ENCODE data around the gene MBOAT1. TPM values are rescaled to one million over a fixed set of nuclear protein-coding genes. Genes with fewer than 3 reads are reported as not detected.
"Not testable (repeated sequence)": the region's sequence is repeated elsewhere in the genome, so short reads cannot be mapped to it uniquely, and the experiment has no call there.

MBOAT1 gene, protein sequence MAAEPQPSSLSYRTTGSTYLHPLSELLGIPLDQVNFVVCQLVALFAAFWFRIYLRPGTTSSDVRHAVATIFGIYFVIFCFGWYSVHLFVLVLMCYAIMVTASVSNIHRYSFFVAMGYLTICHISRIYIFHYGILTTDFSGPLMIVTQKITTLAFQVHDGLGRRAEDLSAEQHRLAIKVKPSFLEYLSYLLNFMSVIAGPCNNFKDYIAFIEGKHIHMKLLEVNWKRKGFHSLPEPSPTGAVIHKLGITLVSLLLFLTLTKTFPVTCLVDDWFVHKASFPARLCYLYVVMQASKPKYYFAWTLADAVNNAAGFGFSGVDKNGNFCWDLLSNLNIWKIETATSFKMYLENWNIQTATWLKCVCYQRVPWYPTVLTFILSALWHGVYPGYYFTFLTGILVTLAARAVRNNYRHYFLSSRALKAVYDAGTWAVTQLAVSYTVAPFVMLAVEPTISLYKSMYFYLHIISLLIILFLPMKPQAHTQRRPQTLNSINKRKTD
- 2.4 TPM for total RNA-seq
- long read RNA-seq, partial matches to known transcripts = 0 of 1 reads
- long read RNA-seq, other reads (novel, unspliced or antisense) = 1 of 1 reads

DNA sequence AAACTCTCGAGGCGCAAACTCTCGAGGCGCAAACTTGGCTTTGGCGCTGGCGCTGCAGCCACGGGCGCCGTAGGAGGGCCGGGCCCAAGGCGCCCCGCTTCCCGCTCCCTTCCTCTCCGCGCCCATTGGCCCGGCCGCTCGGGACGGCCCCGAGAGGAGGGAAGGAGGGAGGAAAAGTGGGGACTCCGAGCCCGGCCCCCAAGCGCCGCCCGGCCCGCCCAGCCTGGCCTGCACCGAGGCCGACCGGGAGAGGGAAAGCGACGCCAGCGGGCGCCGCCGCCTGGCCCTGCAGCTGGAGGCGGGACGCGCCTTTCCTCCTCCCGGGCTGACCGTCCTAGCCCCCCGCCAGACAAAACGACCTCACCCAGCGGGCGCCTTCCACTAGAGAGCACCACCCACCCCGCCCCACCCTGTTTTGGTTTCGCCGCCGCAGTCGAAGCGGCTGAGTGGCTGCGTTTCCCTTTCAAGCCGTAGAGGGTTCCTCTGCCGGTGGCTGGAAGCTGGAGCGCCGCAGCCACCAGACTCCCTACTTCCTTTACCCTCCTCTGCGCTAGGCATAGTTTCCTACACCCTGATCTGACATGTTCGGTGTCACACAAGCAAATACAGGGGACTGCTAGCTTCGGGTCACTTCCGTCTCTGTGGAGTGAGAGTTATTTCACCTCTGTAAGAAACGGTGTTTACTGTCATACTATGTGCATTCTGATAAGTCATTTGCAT lies at the start of gene MBOAT1:
MBOAT1 (minus strand) TSS at position 78 of the 720 bp plus-strand sequence. CDS start 235 bp downstream, outside the sequence.
- peak; percentile 95 for DNase-seq (ENCODE audit: low spot score)
- intact Hi-C loops (cut with DNase I) = loop anchor here (5.0 kb wide), 3 partner anchors 85 to 320 kb away; partner anchors contain the start of genes CDKAL1 and E2F3

DNA sequence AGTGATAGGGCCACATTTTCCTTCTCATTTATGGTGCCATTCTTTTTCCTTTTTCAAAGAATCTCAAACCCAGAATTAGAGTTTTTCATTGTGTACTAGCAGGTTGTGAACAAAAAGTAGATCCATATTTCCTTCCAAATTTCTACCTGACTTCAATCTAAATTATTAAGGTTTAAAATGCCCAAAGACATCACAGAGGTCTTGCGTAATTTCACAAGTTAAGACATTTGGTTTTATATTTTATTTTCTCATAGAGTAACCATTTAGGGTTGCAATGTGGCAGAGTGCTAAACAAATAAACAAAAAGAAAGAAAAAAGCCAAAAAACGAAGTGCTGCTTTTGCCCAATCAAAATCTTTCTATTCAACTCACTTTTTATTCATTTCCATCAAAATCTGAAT lies 49.4 kb upstream of the MBOAT1 start:
- intact Hi-C loops (cut with DNase I) = no loop called here

DNA sequence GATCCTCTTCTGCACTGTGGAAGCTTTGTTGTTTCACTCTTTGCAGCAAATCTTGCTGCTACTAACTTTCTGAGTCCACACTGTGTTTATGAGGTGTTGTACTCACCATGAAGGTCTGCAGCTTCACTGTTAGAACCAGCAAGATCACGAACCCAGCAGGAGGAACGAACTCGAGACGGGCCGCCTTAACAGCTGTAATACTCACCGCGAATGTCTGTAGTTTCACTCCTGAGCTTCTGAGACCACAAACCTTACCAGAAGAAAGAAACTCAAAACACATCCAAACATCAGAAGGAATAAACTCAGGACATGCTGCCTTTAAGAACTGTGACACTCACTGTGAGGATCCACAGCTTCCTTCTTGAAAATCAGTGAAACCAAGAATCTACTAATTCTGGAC lies 48.1 kb upstream of the MBOAT1 start:
- no peak for DNase-seq (ENCODE audit: low spot score)
- intact Hi-C loops (cut with DNase I) = no loop called here

More for the DNA sequence above, 49.4 kb upstream of the MBOAT1 start:
- DNase-seq (ENCODE audit: low spot score) = no peak

DNA sequence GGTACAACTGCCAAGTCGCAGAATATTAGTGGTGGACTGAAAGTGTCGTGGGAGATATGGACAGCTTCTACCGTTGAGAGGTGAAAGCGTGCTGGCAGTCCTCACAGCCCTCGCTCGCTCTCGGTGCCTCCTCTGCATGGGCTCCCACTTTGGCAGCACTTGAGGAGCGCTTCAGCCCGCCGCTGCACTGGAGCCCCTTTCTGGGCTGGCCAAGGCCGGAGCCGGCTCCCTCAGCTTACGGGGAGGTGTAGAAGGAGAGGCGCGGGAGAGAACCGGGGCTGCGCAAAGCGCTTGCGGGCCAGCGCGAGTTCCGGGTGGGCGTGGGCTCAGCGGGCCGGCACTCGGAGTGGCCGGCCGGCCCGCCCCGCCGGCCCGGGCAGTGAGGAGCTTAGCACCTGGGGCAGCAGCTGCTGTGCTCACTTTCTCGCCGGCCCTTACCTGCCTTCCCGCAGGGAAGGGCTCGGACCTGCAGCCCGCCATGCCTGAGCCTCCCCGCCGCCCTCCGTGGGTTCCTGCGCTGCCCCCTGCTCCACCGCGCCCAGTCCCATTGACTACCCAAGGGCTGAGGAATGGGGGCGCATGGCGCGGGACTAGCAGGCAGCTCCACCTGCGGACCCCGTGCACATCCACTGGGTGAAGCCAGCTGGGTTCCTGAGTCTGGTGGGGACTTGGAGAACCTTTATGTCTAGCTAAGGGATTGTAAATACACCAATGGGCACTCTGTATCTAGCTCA lies 47.2 kb upstream of the MBOAT1 start:
- intact Hi-C loops (cut with DNase I) = no loop called here
- DNase-seq (ENCODE audit: low spot score) = no peak

DNA sequence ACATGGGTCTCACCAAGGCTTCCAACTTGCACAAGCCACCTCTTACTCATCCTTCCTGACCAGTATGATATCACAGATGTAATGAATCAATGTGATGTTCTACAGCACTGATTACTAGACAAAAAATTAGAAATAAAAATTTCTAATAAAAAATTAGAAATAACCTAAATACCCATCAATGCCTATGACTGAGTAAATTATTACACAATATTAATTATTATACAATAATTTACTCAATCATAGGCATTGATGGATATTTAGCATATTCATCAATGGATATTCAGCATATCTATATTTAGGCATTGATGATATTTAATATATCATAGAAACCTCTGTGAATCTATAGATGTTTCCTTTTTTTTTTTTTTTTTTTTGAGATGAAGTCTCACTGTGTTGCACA lies 43.2 kb upstream of the MBOAT1 start:
- intact Hi-C loops (cut with DNase I) = no loop called here
- DNase-seq (ENCODE audit: low spot score) = no peak

DNA sequence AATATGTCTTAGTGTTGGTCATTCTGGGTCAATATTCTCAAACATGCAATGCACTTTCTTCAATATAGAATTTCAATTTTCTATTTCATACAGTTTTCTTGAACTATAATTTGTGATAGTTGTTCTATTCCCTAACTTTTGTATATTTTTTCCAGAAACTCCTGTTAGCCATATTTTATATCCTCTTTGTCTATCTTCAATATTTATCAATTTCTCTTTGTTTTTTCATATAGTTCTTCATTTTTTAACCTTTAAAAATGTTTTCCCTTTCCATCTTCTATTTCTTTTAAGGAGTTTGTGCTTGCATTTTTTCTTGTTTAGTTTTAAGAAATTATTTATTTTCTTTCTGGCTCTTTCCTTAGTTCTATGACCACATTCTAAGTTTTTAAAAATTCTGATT lies 42.0 kb upstream of the MBOAT1 start:
- no peak for DNase-seq (ENCODE audit: low spot score)
- intact Hi-C loops (cut with DNase I) = no loop called here

DNA sequence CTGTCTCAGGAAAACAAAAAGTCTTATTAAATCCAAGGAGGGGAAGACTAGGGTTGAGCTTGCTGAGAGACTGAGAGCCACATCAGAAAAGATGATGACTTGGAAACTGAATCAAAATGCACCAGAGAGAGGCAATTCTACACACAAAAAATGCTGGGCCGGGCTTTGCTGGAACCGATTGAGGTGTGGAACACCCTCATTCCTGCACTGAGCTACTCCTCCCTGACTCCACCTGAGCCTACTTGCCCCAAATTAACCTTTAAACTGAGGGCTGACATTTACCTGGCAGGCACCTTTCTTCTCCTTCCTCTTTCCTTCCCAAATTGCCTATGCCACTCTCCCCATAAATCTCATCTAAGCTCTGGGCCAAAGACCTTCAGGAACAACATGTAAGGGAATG lies 40.8 kb upstream of the MBOAT1 start:
- no peak for DNase-seq (ENCODE audit: low spot score)
- intact Hi-C loops (cut with DNase I) = no loop called here

DNA sequence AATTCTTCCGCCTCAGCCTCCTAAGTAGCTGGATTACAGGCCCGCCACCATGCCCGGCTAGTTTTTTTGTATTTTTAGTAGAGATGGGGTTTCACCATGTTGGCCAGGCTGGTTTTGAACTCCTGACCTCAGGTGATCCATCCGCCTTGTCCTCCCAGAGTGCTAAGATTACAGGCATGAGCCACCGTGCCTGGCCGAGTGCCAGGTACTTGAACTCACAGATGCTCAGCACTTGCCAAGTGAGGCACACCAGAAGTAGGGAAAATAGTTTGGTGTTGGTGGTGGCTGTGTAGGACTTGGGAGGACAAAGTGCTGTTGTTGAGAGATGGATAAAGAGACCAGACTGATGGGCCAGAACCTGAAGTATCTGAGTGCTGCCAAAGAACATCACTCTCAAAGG lies 40.0 kb upstream of the MBOAT1 start:
- intact Hi-C loops (cut with DNase I) = no loop called here
- DNase-seq (ENCODE audit: low spot score) = no peak

DNA sequence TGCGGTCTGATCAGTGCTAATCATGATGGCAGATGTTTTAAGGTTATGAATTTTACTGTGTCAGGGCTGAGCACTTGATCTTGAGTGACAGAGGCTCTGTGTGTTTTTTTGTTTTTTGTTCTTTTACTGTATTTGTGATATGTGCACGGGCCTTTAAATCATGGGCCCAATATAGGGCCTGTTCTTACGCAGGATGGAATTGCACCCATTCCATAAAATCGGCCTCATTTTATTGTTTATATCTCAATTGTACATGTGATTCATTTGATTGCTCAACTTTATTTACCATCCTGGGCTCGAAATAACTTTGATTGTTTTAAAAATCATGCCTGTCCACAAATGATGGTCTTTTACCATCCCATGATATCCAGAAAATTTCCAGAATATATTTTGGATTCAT lies 39.3 kb upstream of the MBOAT1 start:
- intact Hi-C loops (cut with DNase I) = no loop called here
- no peak for DNase-seq (ENCODE audit: low spot score)

DNA sequence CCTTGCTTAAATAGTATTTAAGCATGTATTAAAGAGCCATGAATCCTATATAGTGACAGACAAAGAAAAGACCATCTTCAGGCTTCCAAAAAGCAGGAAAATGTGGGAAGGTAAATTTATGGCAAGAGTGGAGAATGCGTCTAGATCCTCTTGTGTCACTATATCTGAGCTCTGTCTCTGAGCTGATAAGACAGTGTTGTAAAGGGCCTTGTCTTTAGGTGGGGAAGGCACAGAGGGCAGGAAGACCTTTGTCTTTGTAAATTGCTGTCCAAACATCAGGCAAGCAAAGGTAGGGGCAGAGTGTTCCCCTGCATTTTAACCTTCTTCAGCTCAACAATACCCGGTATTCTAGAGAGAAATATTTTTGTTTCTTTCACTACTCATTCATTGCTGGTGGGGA lies 33.9 kb upstream of the MBOAT1 start:
- intact Hi-C loops (cut with DNase I) = no loop called here
- DNase-seq (ENCODE audit: low spot score) = no peak

DNA sequence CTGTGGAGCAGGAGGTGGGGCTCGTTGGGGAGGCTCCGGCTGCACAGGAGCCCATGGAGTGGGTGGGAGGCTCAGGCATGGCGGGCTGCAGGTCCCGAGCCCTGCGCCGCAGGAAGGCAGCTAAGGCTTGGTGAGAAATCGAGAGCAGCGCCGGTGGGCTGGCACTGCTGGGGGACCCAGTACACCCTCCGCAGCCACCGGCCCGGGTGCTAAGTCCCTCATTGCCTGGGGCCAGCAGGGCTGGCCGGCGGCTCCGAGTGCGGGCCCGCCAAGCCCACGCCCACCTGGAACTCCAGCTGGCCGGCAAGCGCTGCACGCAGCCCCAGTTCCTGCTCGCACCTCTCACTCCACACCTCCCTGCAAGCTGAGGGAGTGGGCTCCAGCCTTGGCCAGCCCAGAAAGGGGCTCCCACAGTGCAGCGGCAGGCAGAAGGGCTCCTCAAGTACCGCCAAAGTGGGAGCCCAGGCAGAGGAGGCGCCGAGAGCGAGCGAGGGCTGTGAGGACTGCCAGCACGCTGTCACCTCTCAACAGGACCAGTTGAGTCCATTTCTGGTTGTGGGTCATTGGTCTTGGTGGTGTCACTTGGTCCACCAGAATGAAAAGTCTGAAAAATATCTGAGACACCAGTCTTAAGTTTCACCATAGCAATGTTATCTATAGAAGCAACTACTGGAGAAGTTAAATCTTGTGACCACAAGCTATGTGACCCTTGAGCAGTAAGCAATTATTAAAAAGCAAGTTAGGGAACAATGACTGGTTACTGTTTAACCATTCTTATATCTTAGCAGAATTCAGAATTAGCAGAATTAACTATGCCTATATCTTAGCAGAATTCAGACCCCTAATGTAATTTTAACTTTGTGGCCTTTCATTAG lies 32.8 kb upstream of the MBOAT1 start:
- intact Hi-C loops (cut with DNase I); DNase-seq (ENCODE audit: low spot score): not testable (repeated sequence)

DNA sequence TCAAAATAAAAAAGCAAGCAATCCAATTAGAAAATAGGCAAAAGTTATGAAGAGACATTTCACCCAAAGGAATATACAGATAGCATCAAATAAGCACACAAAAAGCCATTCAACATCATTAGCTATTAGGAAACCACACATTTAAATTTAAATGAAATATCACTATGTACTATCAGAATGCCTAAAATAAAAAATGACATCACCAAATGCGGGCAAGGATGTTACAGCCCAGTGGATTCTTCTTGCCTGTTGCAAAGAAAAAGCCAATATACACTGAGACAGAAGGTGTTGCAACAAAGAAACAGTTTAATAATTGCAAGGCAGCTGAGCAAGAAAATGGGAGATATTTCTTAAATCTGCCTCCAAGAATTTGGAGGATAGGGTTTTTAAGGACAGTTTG lies 31.0 kb upstream of the MBOAT1 start:
- intact Hi-C loops (cut with DNase I) = no loop called here
- DNase-seq (ENCODE audit: low spot score) = no peak

DNA sequence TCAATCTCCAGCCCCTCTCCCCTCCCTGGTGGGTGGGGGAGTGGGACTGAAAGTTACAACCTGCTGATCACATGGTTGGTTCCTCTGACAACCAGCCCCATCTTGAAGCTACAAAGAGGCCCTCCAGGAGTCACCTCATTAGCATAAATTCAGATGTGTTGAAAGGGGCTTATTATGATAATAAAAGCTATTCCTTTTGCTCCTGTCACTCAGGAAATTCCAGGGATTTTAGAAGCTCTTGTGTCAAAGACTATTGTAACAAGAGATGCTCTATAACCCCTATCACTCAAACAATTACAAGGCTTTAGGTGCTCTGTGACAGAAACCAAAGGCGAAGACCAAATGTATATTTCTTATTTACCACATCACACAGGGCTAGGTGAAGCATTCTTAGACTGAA lies 30.1 kb upstream of the MBOAT1 start:
- intact Hi-C loops (cut with DNase I) = no loop called here
- DNase-seq (ENCODE audit: low spot score) = no peak

DNA sequence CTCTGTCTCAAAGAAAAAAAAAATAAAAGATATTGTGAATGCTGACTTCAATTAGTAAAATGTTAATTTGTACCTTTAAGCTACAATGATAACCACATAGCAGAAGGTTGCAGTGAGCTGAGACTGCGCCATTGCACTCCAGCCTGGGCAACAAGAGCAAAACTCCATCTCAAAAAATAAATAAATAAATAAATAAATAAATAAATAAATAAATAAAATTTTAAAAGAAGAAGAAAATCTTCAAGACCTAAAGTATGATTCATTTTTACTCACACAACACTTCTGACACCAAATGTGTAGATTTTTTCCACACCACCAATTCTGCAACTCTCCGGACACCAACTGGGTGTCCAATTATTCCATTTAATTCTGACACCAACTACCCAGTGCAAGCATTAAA lies 28.8 kb upstream of the MBOAT1 start:
- intact Hi-C loops (cut with DNase I) = no loop called here
- DNase-seq (ENCODE audit: low spot score) = no peak

DNA sequence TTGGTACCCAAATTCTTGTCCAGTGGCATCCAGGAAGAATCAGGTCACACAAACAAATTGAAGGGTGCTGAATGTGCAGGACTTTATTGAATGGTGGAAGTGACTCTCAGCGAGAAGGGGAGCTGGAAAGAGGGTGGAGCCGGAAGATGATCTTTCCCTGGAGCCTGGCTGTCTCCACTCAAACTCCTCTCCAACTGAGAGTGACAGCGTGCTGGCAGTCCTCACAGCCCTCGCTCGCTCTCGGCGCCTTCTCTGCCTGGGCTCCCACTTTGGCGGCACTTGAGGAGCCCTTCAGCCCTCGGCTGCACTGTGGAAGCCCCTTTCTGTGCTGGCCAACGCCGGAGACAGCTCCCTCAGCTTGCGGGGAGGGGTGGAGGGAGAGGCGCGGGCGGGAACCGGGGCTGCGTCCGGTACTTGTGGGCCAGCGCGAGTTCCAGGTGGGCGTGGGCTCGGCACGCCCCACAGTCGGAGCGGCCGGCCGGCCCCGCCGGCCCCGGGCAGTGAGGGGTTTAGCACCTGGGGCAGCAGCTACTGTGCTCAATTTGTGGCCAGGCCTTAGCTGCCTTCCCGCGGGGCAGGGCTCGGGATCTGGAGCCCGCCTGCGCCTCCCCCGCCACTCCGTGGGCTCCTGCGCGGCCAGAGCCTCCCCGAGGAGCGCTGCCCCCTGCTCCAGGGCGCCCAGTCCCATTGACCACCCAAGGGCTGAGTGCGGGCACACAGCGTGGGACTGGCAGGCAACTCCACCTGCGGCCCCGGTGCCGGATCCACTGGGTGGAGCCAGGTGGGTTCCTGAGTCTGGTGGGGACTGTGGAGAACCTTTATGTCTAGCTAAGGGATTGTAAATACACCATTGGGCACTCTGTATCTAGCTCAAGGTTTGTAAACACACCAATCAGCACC lies 26.7 kb upstream of the MBOAT1 start:
- intact Hi-C loops (cut with DNase I) = no loop called here

DNA sequence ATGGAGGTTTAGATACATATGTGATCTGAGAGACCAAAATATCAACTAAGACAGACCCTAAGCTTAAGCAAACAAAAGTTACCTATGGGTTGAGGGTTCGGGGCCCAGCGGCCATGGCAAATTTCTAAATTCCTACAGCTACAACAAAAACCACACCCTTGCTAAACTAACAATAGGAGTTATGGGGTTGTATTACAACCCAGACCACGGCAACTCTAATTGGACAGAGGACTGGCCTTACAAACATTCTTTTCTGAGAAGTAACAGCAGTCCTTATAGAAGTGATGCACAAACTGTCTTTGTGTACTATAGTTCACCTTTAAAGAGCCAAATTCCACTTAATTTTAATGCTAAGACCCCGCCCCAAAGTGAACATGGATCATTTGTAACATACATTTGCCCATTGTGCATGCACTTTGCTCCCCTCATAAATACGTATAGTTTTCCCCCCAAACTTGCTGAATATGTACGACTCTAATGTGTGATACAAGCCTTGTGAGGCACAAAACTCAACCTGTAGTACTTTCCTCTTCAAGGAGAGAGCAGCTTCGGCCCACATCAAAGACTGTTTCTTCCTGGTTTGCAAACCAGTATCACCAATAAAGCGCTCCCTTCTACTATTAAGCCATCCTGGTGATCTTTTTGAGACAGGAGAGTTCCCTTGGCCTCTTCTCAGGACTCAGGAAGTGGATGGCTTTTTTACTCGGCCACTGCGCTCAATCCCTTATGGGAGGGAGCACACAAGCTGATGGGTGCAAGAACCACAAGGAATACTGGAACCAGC lies 25.6 kb upstream of the MBOAT1 start:
- intact Hi-C loops (cut with DNase I) = no loop called here
- no peak for DNase-seq (ENCODE audit: low spot score)

More for the DNA sequence above, 26.7 kb upstream of the MBOAT1 start:
- no peak for DNase-seq (ENCODE audit: low spot score)

DNA sequence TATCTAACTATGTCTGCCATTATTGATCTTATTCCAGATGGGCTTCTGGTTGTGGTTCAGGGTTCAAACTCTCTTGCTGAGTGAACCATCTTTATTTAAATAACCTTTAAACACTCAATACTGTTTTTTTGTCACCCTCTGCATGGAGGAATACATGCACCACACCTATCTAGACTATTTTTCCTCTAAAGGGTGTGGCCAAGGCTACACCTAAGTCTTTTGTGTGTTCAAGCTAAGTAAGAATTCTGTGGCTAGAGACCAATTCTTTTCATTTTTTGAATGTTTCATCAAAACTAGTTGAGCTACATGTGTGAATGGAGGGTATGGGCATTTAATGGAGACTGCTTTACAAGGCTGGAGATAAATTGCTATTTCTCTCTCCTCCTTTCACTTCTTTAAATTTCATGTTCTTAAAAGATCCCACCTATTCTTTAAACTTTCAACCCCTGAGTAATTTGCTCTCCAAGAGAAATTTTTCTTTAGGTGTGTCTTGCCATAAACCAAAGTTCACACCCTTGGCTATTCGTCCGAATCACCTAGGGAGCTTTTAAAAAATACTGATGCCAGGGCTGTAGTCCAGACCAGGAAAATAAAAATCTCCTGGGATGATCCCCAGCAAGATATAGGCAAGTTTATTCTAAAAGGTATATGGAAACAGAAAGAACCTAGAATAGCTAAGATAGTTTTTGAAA lies 24.8 kb upstream of the MBOAT1 start:
- no peak for DNase-seq (ENCODE audit: low spot score)
- intact Hi-C loops (cut with DNase I) = no loop called here
